Smooth muscle cell (in vitro differentiated cells): ENCODE results near the gene AGAP1. TPM values are rescaled to one million over a fixed set of nuclear protein-coding genes. Genes with fewer than 3 reads are reported as not detected.

Experiments used
- DNase-seq: peaks from one replicate; lab custom pipeline; 2025; ENCODE audit not compliant: unreplicated experiment; lab: John Stamatoyannopoulos, UW
- H2AFZ ChIP-seq: fragments of 200-600 bp; sonication (generic); 2 replicates; pipeline ENCODE4 v1.6.0; 2016; ENCODE audit warnings: antibody characterized with exemption, low read depth, mild to moderate bottlenecking
- H3F3A ChIP-seq: fragments of 200-600 bp; sonication (generic); 2 replicates; pipeline ENCODE4 v1.6.0; 2017; ENCODE audit warnings: antibody characterized with exemption, low read depth
- H3K27ac ChIP-seq: fragments of 200-600 bp; sonication (generic); 2 replicates; pipeline ENCODE4 v1.5.1; 2016; ENCODE audit warnings: low read depth, mild to moderate bottlenecking
- H3K27me3 ChIP-seq: fragments of 200-600 bp; sonication (generic); 2 replicates; pipeline ENCODE4 v1.6.1; 2016; ENCODE audit warnings: low read depth, mild to moderate bottlenecking
- H3K36me3 ChIP-seq: fragments of 200-600 bp; sonication (generic); 2 replicates; pipeline ENCODE4 v1.5.1; 2016; ENCODE audit warnings: low read depth
- H3K4me1 ChIP-seq: fragments of 200-600 bp; sonication (generic); 2 replicates; pipeline ENCODE4 v1.5.1; 2016; ENCODE audit warnings: low read depth
- H3K4me2 ChIP-seq: fragments of 200-600 bp; sonication (generic); 2 replicates; pipeline ENCODE4 v1.6.0; 2016; ENCODE audit warnings: mild to moderate bottlenecking
- H3K4me3 ChIP-seq: fragments of 200-600 bp; sonication (generic); 2 replicates; pipeline ENCODE4 v1.5.1; 2016; ENCODE audit warnings: mild to moderate bottlenecking
- H3K79me2 ChIP-seq: fragments of 200-600 bp; sonication (generic); 2 replicates; pipeline ENCODE4 v1.6.0; 2016; ENCODE audit warnings: low read depth, mild to moderate bottlenecking
- H3K9ac ChIP-seq: fragments of 200-600 bp; sonication (generic); 2 replicates; pipeline ENCODE4 v1.6.0; 2016; ENCODE audit warnings: low read depth
- H3K9me3 ChIP-seq: fragments of 200-600 bp; sonication (generic); replicated peaks from 2 replicates; pipeline ENCODE4 v1.5.1; 2016; ENCODE audit warnings: low read depth
- H4K20me1 ChIP-seq: fragments of 200-600 bp; sonication (generic); 2 replicates; pipeline ENCODE4 v1.6.0; 2016; ENCODE audit warnings: low read depth
- WGBS: methylation state at CpG from one replicate; pipeline ENCODE4 v1.1.7; 2016; ENCODE audit warnings: low lambda C conversion rate; 5-methylcytosine and 5-hydroxymethylcytosine counted together
- polyA plus RNA-seq: library from polyadenylated mRNA; unstranded; fragments of >200 nt; fragmentation: Nextera tagmentation; extraction: Ambion mirVana; gene quantifications from 2 replicates; pipeline ENCODE4 v1.2.1, GENCODE V29; 2016
- total RNA-seq: library from RNA; depleted of rRNA; stranded (reverse); fragments of >200 nt; gene quantifications from 2 replicates; pipeline ENCODE4 v1.2.3, GENCODE V29; 2014
- TF ChIP-seq, protein P1 (sequence below): fragments of 200-600 bp; sonication (generic); IDR thresholded peaks from 2 replicates; pipeline ENCODE4 v1.5.1; 2017; ENCODE audit warnings: borderline replicate concordance, mild to moderate bottlenecking, antibody characterized with exemption; ENCODE audit not compliant: insufficient read depth, poor library complexity, severe bottlenecking

The AGAP1 gene
- total and polyA plus RNA-seq, 2 experiments from 2014 or later: 3.9 to 9.8 TPM

DNA sequence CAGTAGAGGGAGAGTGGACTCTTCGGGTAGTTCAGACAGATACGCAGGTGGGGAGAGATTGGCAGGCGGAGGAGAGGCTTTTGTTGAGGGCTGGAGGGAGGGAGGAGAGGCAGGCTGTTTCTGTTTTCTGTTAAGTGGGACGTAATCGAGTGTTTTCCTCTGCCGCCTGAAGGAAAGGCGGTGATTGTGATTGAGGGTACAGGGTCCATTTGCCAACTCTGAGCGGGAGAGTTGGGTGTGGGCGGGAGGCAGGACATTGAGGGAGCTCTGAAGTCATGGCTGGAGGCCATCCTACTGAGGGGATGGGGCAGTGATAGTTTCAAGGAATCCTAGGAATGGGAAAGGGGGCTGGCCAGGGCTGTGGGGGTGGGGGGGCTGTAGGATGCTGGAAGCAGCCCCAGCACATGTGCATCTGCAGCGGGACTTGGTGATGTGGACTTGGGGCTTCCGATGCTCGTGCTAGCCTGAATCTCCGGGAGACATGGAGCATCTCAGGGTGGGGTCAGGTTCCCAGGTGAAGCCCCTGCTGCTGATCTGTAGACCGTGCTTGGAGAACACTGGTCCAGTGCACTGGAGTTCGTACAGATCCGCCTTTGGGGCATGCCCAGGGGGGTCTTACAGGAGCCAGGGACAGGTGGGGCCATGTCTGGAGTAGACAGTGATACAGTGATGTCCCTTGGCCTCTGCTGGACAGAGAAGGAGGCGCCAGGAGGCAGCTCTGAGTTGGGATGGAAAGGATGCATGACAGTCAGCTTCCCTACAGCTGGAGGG lies 167.5 kb downstream of the AGAP1 start:
- Histone ChIP-seq H3K27me3 (peaks cover 13% of the 10 kb centered on the region), H3K27ac (no peak overlapping the region), H4K20me1 (peaks cover 100% of the 10 kb centered on the region), H3K9me3 (no peaks in the 10 kb centered on the region), H3K4me1 (peaks cover 40% of the 10 kb centered on the region), H3K9ac (no peak overlapping the region), H3K4me2 (no peak overlapping the region), H3F3A (peaks cover 5% of the 10 kb centered on the region), H3K79me2 (peaks cover 24% of the 10 kb centered on the region), H3K36me3 (no peaks in the 10 kb centered on the region), H2AFZ (no peak overlapping the region), H3K4me3 (no peak overlapping the region)
- TF ChIP-seq, protein P1, sequence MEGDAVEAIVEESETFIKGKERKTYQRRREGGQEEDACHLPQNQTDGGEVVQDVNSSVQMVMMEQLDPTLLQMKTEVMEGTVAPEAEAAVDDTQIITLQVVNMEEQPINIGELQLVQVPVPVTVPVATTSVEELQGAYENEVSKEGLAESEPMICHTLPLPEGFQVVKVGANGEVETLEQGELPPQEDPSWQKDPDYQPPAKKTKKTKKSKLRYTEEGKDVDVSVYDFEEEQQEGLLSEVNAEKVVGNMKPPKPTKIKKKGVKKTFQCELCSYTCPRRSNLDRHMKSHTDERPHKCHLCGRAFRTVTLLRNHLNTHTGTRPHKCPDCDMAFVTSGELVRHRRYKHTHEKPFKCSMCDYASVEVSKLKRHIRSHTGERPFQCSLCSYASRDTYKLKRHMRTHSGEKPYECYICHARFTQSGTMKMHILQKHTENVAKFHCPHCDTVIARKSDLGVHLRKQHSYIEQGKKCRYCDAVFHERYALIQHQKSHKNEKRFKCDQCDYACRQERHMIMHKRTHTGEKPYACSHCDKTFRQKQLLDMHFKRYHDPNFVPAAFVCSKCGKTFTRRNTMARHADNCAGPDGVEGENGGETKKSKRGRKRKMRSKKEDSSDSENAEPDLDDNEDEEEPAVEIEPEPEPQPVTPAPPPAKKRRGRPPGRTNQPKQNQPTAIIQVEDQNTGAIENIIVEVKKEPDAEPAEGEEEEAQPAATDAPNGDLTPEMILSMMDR: no peak
- 82% methylated on average over 17 of the region's 17 CpGs for WGBS
- no peak for DNase-seq

DNA sequence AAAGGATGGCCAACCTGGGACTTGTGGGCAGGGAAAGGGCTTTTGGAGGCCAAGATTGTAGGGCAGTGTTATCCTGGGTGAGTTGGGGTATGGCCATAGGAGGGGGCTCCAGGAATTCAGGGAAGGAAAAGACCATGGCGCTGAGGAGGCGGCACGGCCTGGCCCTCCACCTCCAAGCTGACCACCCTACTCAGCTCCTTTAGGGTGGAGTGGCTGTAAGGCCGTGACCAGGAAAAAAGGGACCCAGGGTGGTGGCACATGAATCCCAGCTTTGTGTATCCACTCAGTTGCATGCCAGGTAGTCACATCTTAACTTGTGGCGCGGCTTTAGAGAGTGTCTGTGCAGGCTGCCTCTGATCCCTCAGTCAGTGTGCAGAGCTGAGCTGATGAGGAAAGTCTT lies 168.1 kb downstream of the AGAP1 start:
- Histone ChIP-seq H3K9me3 (no peaks in the 10 kb centered on the region), H3F3A (peaks cover 5% of the 10 kb centered on the region), H3K9ac (no peak overlapping the region), H3K4me3 (no peak overlapping the region), H3K79me2 (peaks cover 24% of the 10 kb centered on the region), H3K4me2 (no peak overlapping the region), H3K27me3 (peaks cover 13% of the 10 kb centered on the region), H3K27ac (no peak overlapping the region), H3K36me3 (no peaks in the 10 kb centered on the region), H3K4me1 (peaks cover 44% of the 10 kb centered on the region), H4K20me1 (peaks cover 100% of the 10 kb centered on the region), H2AFZ (no peak overlapping the region)
- no peak for DNase-seq
- TF ChIP-seq, protein P1: no peak
- WGBS: 98% methylated on average over 6 of the region's 6 CpGs

DNA sequence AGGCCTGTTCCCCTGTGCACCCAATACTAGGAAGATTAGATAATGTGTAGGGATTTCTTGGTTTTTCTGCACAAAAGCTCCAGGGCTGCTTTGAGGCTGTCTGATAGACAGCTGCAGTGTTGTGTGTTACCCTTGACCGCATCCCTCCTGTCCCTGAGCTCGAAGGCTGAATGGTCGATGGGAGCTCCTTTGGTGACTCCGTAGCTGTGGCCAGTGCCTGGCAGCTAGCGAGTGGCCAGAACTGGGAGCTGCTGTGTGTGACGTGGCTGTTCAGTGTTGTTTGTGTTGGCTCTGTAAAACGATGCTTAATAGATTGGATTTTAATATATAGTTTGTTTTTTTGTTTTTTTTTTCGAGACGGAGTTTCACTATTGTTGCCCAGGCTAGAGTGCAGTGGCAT lies 170.0 kb downstream of the AGAP1 start:
- DNase-seq: no peak
- peaks cover 24% of the 10 kb centered on the region for H3K79me2 ChIP-seq
- H3K4me3 ChIP-seq: no peak overlapping the region
- TF ChIP-seq, protein P1: no peak
- peaks cover 100% of the 10 kb centered on the region for H4K20me1 ChIP-seq
- 92% methylated on average over 9 of the region's 9 CpGs for WGBS
- no peaks in the 10 kb centered on the region for H3K36me3 ChIP-seq
- peaks cover 19% of the 10 kb centered on the region for H3K27me3 ChIP-seq
- peaks cover 4% of the 10 kb centered on the region for H3F3A ChIP-seq
- H3K4me1 ChIP-seq: peaks cover 36% of the 10 kb centered on the region
- H2AFZ ChIP-seq: no peak overlapping the region
- no peak overlapping the region for H3K4me2 ChIP-seq
- H3K9ac ChIP-seq: no peak overlapping the region
- no peaks in the 10 kb centered on the region for H3K9me3 ChIP-seq
- no peak overlapping the region for H3K27ac ChIP-seq

DNA sequence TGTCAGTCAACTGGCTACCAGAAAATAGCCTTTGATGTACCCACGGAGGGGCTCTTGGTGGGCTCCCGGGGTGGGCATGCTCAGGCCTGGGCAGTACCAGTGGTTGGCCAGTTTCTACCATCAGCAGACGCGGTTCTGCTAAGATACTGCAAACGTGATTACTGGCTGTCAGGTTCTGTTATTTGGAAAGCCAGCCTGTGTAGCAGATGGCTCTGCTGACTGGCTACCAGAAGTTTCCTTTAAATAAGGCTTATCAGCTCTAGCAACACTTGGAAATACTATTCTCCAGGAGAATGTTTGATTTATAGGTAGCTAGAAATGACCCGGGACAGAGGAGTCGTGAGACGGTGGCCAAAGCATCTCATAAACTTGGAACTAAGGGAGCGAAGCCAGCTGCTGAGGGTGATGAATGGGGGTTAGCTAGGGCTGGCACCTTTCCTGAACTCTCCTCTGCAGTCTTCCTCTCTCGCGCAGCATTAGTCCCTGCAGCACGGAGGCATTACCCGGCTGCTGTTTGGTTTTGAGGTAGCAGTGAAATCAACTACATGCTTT lies 171.9 kb downstream of the AGAP1 start:
- H3K4me1 ChIP-seq: peaks cover 22% of the 10 kb centered on the region
- H3K27ac ChIP-seq: no peak overlapping the region
- 31% methylated on average over 13 of the region's 13 CpGs for WGBS
- H3K4me2 ChIP-seq: peak overlapping the region; percentile 73
- no peaks in the 10 kb centered on the region for H3K36me3 ChIP-seq
- H3K9me3 ChIP-seq: no peaks in the 10 kb centered on the region
- peak overlapping the region; percentile 39 for H3K4me3 ChIP-seq
- no peak for DNase-seq
- TF ChIP-seq, protein P1: no peak
- H3K79me2 ChIP-seq: peaks cover 21% of the 10 kb centered on the region
- peaks cover 31% of the 10 kb centered on the region for H3K27me3 ChIP-seq
- no peak overlapping the region for H3K9ac ChIP-seq
- no peaks in the 10 kb centered on the region for H3F3A ChIP-seq
- no peak overlapping the region for H2AFZ ChIP-seq
- H4K20me1 ChIP-seq: peaks cover 95% of the 10 kb centered on the region
